A673 (cell line): ENCODE data around the gene RPTOR. TPM values are rescaled to one million over a fixed set of nuclear protein-coding genes. Genes with fewer than 3 reads are reported as not detected.

Experiments
- BruUV-seq: library from RNA; stranded (reverse); fragments of 400-500 nt; replicated peaks from 2 replicates; lab custom pipeline; 2021; lab: Mats Ljungman, UMichigan
- CTCF ChIA-PET: fragments of 300-600 bp; sonication (Branson Sonifier 250); formaldehyde crosslinking; loops from one replicate; lab custom pipeline; 2022; ENCODE audit warnings: antibody characterized with exemption; lab: Charles Lee
- POLR2A ChIA-PET: fragments of 300-600 bp; sonication (Branson Sonifier 250); formaldehyde crosslinking; loops from one replicate; lab custom pipeline; 2022; ENCODE audit warnings: antibody characterized with exemption; ENCODE audit not compliant: low non-redundant PET; lab: Charles Lee
- DNase-seq: peaks from one replicate; pipeline ENCODE4 v3.0.0-alpha.2; 2015; ENCODE audit warnings: low spot score
- H3K27ac ChIP-seq: fragments of 200-600 bp; sonication (generic); 2 replicates; pipeline ENCODE4 v1.5.1; 2016; ENCODE audit warnings: mixed run types, low read depth, mild to moderate bottlenecking, mixed read lengths, antibody characterized with exemption, low read length; ENCODE audit not compliant: poor library complexity, severe bottlenecking
- H3K27me3 ChIP-seq: fragments of 200-600 bp; sonication (generic); replicated peaks from 2 replicates; pipeline ENCODE4 v1.6.1; 2017; ENCODE audit warnings: mixed run types, low read depth, mild to moderate bottlenecking, mixed read lengths, antibody characterized with exemption, low read length; ENCODE audit not compliant: insufficient read depth, poor library complexity
- H3K36me3 ChIP-seq: fragments of 200-600 bp; sonication (generic); 2 replicates; pipeline ENCODE4 v1.6.1; 2016; ENCODE audit warnings: mixed run types, mild to moderate bottlenecking, mixed read lengths, antibody characterized with exemption, low read length; ENCODE audit not compliant: insufficient read depth, poor library complexity, severe bottlenecking
- H3K4me1 ChIP-seq: fragments of 200-600 bp; sonication (generic); 2 replicates; pipeline ENCODE4 v1.6.1; 2017; ENCODE audit warnings: mixed run types, mild to moderate bottlenecking, mixed read lengths, antibody characterized with exemption, low read length; ENCODE audit not compliant: insufficient read depth, poor library complexity, severe bottlenecking
- H3K4me3 ChIP-seq: fragments of 200-600 bp; sonication (generic); 2 replicates; pipeline ENCODE4 v1.5.1; 2016; ENCODE audit warnings: low read depth, mixed run types, mild to moderate bottlenecking, mixed read lengths, low read length; ENCODE audit not compliant: poor library complexity, severe bottlenecking
- H3K9me3 ChIP-seq: fragments of 200-600 bp; sonication (generic); 2 replicates; pipeline ENCODE4 v1.6.1; 2016; ENCODE audit warnings: mixed run types, low read depth, mild to moderate bottlenecking, mixed read lengths, antibody characterized with exemption, low read length; ENCODE audit not compliant: poor library complexity, severe bottlenecking
- CTCF ChIP-seq: fragments of 300-800, 200-600 bp; sonication (generic); conservative IDR thresholded peaks from 2 replicates; pipeline ENCODE4 v1.5.1; 2017; ENCODE audit warnings: low read depth, mild to moderate bottlenecking, antibody characterized with exemption, low read length, moderate library complexity, mixed read lengths
- EZH2 ChIP-seq: fragments of 200-600 bp; sonication (generic); IDR thresholded peaks from 2 replicates; pipeline ENCODE4 v1.6.1; 2017; ENCODE audit warnings: borderline replicate concordance, low read depth, mild to moderate bottlenecking, mixed read lengths, antibody characterized with exemption, low read length; ENCODE audit not compliant: poor library complexity, severe bottlenecking
- intact Hi-C: fragments of 100-400 bp; cut with micrococcal nuclease; formaldehyde crosslinking; loops from one replicate; pipeline ENCODE4 v1.10.0; 2022; ENCODE audit not compliant: unreplicated experiment
- total RNA-seq: library from RNA; stranded (reverse); gene quantifications from 2 replicates; pipeline ENCODE4 v1.2.3, GENCODE V29; 2021

Gene RPTOR
- total RNA-seq, 1 experiment from 2014 or later: 55.2 TPM

- ChIA-PET POLR2A (no interaction called here), CTCF (no interaction called here)
- no peaks in the 10 kb centered on the region for H3K27me3 ChIP-seq
- intact Hi-C loops: no loop called here
- no peaks in the 10 kb centered on the region for H3K4me1 ChIP-seq
- TF ChIP-seq EZH2: no peak
- TF ChIP-seq CTCF: no peak
- DNase-seq: no peak
- H3K36me3 ChIP-seq: no peaks in the 10 kb centered on the region
- no TSS peak for BruUV-seq
- H3K9me3 ChIP-seq: no peaks in the 10 kb centered on the region
- no peak overlapping the region for H3K27ac ChIP-seq
- H3K4me3 ChIP-seq: no peak overlapping the region
These were observed 411.9 kb downstream of the RPTOR start for GRCh38 chr17:80956321-80957190.

GRCh38 chr17:80957461-80957941, 412.9 kb downstream of the RPTOR start:
- TF ChIP-seq CTCF (no peak), EZH2 (no peak)
- no peak for DNase-seq
- intact Hi-C loops: no loop called here
- Histone ChIP-seq H3K27ac (no peak overlapping the region), H3K9me3 (no peaks in the 10 kb centered on the region), H3K4me3 (no peak overlapping the region), H3K4me1 (no peaks in the 10 kb centered on the region), H3K27me3 (no peaks in the 10 kb centered on the region), H3K36me3 (no peaks in the 10 kb centered on the region)
- no TSS peak for BruUV-seq
- POLR2A ChIA-PET: no interaction called here
- CTCF ChIA-PET: no interaction called here

- no TSS peak for BruUV-seq
- ChIA-PET POLR2A (no interaction called here), CTCF (interaction anchor here (0.6 kb wide), 1 partner anchor 455 kb away, joined by 3 read pairs; no protein-coding TSS in a partner anchor)
- TF ChIP-seq EZH2 (no peak), CTCF (no peak)
- no peak for DNase-seq
- no peaks in the 10 kb centered on the region for H3K4me1 ChIP-seq
- H3K36me3 ChIP-seq: no peaks in the 10 kb centered on the region
- no peak overlapping the region for H3K27ac ChIP-seq
- intact Hi-C loops: no loop called here
- H3K4me3 ChIP-seq: no peak overlapping the region
- no peaks in the 10 kb centered on the region for H3K27me3 ChIP-seq
- no peaks in the 10 kb centered on the region for H3K9me3 ChIP-seq
These were observed 414.8 kb downstream of the RPTOR start for GRCh38 chr17:80959330-80960036.
